ENCODE measurements around the gene TRMT11.

DNA sequence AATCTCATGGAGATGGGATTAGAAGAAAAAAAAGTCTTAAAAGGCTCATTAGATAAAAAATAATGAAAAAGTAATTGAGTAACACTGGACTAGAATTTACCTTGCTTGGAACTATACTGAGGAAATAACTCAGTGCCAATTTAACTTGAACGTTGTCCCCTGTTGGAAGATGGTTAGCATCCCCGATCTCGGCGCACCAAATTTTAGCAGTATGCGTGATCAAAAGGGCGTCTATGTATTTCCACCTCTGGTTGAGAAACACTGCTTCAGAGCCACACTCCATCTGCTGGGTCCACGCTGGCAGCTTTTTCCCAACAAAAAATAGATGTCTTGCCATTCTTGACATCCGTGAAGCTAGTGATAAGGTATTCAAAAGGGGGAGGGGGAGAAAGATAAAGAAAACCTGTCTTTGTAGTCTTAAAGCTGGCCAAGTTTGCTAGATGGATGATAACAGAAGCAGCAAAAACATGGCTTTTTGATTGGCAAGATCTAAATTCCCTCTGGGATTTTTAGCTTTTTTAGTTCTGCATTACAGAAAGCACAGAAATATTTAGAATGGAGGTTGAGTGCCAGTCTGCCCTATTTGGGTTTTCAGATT lies 23.3 kb upstream of the TRMT11 start:
- TF ChIP-seq, protein P1, sequence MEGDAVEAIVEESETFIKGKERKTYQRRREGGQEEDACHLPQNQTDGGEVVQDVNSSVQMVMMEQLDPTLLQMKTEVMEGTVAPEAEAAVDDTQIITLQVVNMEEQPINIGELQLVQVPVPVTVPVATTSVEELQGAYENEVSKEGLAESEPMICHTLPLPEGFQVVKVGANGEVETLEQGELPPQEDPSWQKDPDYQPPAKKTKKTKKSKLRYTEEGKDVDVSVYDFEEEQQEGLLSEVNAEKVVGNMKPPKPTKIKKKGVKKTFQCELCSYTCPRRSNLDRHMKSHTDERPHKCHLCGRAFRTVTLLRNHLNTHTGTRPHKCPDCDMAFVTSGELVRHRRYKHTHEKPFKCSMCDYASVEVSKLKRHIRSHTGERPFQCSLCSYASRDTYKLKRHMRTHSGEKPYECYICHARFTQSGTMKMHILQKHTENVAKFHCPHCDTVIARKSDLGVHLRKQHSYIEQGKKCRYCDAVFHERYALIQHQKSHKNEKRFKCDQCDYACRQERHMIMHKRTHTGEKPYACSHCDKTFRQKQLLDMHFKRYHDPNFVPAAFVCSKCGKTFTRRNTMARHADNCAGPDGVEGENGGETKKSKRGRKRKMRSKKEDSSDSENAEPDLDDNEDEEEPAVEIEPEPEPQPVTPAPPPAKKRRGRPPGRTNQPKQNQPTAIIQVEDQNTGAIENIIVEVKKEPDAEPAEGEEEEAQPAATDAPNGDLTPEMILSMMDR (conservative IDR thresholded peaks at IDR 0.05 in 1 of 2, IDR thresholded peaks at IDR 0.05 in 1 of 2; ENCODE audit: extremely low read depth in 1 of 2, insufficient read depth in 1 of 2, low read depth in 1 of 2, low read length in 2 of 2): no peak
- no peak for TF ChIP-seq EZH2 (IDR thresholded peaks at IDR 0.05; ENCODE audit: borderline replicate concordance, low read length)

Data from mammary epithelial cell (primary cell).